GM12892 (cell line): ENCODE measurements around the gene MACC1.

ENCODE experiments used
- POLR2AphosphoS5 ChIP-seq: IDR thresholded peaks from 2 replicates; pipeline ENCODE4 v1.6.1; 2011; ENCODE audit warnings: low read depth, low read length, control low read depth
- TAF1 ChIP-seq: IDR thresholded peaks from 2 replicates; pipeline ENCODE4 v1.6.1; 2011; ENCODE audit warnings: low read depth, mild to moderate bottlenecking, control low read depth, low read length, borderline replicate concordance

DNA sequence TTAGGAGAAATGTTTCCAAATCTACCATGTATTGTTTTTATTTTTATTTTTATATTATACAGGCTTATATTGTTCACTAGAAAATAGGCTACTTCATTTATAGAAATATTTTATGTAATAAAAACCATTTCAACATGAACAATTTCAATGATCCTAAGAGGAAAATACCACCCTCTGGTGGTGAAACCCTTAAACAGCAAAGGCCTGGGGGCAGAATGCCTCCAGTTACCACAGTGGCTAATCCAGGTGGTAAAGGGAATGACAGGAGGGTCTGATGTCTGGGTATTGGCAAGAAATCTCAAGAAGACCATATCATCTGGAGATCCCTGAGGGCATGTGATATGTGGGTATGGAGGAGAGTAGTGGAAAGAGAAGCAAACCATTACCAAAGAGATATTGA is 19.3 kb downstream of the MACC1 start:
- no peak for TF ChIP-seq POLR2AphosphoS5
- no peak for TF ChIP-seq TAF1
